ENCODE data around the gene SLC2A9.

Gene SLC2A9

DNA sequence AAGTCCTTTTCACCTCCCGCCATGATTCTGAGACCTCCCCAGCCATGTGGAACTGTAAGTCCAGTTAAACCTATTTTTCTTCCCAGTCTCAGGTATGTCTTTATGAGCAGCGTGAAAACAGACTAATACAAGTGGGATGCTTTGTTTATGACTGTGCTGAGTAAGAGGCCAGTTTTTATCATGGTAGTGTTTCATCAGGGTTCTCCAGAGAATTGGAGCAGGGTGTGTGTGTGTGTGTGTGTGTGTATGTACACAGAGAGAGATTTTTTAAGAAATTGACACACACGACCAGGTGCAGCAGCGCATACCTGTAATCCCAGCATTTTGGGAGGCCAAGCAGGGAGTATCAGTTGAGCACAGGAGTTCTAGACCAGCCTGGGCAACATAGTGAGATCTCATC lies 34.6 kb upstream of the SLC2A9 start:
- Histone ChIP-seq H2AFZ (ENCODE audit: low read length, unreplicated experiment) (no peak overlapping the region), H3K79me2 (ENCODE audit: control insufficient read depth, insufficient read depth, low read length, unreplicated experiment) (no peaks in the 10 kb centered on the region), H3K4me3 (ENCODE audit: low read depth, low read length) (no peak overlapping the region), H3K27me3 (ENCODE audit: insufficient read depth, low read length) (peaks cover 19% of the 10 kb centered on the region), H3K36me3 (ENCODE audit: insufficient read depth, low read length) (no peaks in the 10 kb centered on the region), H3K4me1 (ENCODE audit: control insufficient read depth, insufficient read depth, low read length, unreplicated experiment) (no peaks in the 10 kb centered on the region), H3K27ac (ENCODE audit: low read depth, low read length) (no peak overlapping the region)

GRCh38 chr4:10054571-10055041 lies 33.3 kb upstream of the SLC2A9 start:
- Histone ChIP-seq H3K27ac (ENCODE audit: low read depth, low read length) (no peak overlapping the region), H3K27me3 (ENCODE audit: insufficient read depth, low read length) (peaks cover 31% of the 10 kb centered on the region), H3K4me3 (ENCODE audit: low read depth, low read length) (no peak overlapping the region), H3K79me2 (ENCODE audit: control insufficient read depth, insufficient read depth, low read length, unreplicated experiment) (no peaks in the 10 kb centered on the region), H2AFZ (ENCODE audit: low read length, unreplicated experiment) (no peak overlapping the region), H3K4me1 (ENCODE audit: control insufficient read depth, insufficient read depth, low read length, unreplicated experiment) (no peaks in the 10 kb centered on the region), H3K36me3 (ENCODE audit: insufficient read depth, low read length) (no peaks in the 10 kb centered on the region)

DNA sequence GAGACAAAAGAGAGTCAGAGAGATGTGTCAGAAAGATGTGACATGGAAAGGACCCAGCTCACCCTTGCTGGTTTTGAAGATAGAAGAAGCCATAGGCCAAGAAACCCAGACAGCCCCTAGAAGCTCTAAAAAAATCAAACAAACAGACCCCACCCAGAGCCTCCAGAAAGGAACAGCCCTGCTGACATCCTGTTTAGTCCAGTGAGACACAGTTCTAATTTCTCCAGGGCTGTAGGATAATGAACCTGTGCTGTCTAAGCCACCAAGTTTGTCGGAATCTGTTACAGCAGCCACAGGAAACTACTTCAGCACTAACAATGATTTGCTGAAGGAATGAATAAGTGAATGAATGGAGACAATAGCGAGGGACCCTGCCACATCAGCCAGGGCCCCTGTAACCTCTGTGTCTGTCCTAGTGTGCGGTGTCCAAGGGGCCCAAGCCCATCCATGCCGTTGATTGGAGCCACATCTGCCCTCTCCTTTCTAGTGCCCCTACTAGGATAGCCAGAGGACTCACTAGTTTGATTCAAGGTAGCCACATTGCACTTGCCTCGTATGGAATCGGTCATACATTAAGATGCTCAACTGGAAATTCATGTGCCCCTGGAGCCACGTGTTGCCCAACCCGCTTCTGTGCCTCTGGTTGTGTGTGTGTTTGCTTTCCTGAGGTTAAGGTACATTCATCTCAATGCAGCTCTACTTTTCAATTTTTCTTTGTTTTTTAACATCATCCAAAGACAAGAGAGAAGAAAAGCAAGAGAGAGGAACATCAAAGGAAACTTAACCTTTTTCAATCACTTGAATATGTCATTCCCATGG lies 32.5 kb upstream of the SLC2A9 start:
- Histone ChIP-seq H3K79me2 (ENCODE audit: control insufficient read depth, insufficient read depth, low read length, unreplicated experiment) (no peaks in the 10 kb centered on the region), H3K4me3 (ENCODE audit: low read depth, low read length) (no peak overlapping the region), H2AFZ (ENCODE audit: low read length, unreplicated experiment) (no peak overlapping the region), H3K27ac (ENCODE audit: low read depth, low read length) (no peak overlapping the region), H3K27me3 (ENCODE audit: insufficient read depth, low read length) (peaks cover 36% of the 10 kb centered on the region), H3K4me1 (ENCODE audit: control insufficient read depth, insufficient read depth, low read length, unreplicated experiment) (no peaks in the 10 kb centered on the region), H3K36me3 (ENCODE audit: insufficient read depth, low read length) (no peaks in the 10 kb centered on the region)

DNA sequence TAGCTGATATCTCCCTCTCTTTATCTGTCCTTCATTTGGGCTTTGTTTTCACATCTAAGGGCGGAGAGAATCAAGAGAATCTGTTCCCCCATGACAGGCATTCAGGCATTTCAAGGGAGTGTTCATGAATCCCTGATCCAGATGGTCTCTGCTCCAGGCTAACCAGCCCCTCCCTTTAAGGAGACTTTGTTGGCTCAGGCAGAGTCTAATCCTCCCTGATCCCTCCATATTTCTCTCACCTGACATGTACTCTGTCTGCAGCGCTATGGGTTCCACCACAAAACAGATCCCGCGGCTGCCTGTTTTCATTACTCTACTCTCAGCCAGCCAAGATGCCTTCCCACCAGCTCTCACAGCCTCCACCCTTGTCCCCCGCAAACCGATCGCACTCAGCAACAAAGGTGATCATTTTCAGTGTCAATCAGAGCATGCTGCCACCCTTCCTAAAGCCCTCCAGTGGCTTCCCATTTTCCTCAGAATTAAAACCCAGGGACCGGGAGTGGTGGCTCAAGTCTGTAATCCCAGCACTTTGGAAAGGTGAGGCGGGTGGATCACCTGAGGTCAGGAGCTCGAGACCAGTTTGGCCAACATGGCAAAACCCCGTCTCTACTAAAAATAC lies 30.3 kb upstream of the SLC2A9 start:
- no peak overlapping the region for H3K4me3 ChIP-seq (ENCODE audit: low read depth, low read length)
- no peak overlapping the region for H2AFZ ChIP-seq (ENCODE audit: low read length, unreplicated experiment)
- H3K36me3 ChIP-seq (ENCODE audit: insufficient read depth, low read length) = no peaks in the 10 kb centered on the region
- H3K79me2 ChIP-seq (ENCODE audit: control insufficient read depth, insufficient read depth, low read length, unreplicated experiment) = no peaks in the 10 kb centered on the region
- H3K27me3 ChIP-seq (ENCODE audit: insufficient read depth, low read length) = peaks cover 36% of the 10 kb centered on the region
- H3K27ac ChIP-seq (ENCODE audit: low read depth, low read length) = no peak overlapping the region
- no peaks in the 10 kb centered on the region for H3K4me1 ChIP-seq (ENCODE audit: control insufficient read depth, insufficient read depth, low read length, unreplicated experiment)

DNA sequence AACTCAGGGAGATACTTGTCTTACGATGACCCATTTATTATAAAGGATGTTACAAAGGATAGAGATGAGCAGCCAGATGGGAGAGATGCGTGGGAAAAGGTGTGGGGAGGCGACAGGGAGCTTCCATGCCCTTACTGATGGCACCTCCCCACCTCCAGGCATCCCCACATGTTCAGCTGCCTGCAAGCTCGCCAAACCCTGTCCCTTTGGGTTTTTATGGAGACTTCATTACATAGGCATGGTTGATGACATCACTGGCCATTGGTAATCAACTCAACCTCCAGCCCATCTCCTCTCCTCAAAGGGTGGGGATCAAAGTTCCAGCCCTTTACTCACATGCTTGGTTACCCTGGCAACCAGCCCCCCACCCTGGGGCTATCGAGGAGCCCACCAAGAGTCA lies 29.4 kb upstream of the SLC2A9 start:
- Histone ChIP-seq H3K27ac (ENCODE audit: low read depth, low read length) (no peak overlapping the region), H3K4me1 (ENCODE audit: control insufficient read depth, insufficient read depth, low read length, unreplicated experiment) (no peaks in the 10 kb centered on the region), H3K27me3 (ENCODE audit: insufficient read depth, low read length) (peaks cover 36% of the 10 kb centered on the region), H3K4me3 (ENCODE audit: low read depth, low read length) (no peak overlapping the region), H3K79me2 (ENCODE audit: control insufficient read depth, insufficient read depth, low read length, unreplicated experiment) (no peaks in the 10 kb centered on the region), H3K36me3 (ENCODE audit: insufficient read depth, low read length) (no peaks in the 10 kb centered on the region), H2AFZ (ENCODE audit: low read length, unreplicated experiment) (no peak overlapping the region)

GRCh38 chr4:10050261-10050661 lies 29.0 kb upstream of the SLC2A9 start:
- peaks cover 36% of the 10 kb centered on the region for H3K27me3 ChIP-seq (ENCODE audit: insufficient read depth, low read length)

DNA sequence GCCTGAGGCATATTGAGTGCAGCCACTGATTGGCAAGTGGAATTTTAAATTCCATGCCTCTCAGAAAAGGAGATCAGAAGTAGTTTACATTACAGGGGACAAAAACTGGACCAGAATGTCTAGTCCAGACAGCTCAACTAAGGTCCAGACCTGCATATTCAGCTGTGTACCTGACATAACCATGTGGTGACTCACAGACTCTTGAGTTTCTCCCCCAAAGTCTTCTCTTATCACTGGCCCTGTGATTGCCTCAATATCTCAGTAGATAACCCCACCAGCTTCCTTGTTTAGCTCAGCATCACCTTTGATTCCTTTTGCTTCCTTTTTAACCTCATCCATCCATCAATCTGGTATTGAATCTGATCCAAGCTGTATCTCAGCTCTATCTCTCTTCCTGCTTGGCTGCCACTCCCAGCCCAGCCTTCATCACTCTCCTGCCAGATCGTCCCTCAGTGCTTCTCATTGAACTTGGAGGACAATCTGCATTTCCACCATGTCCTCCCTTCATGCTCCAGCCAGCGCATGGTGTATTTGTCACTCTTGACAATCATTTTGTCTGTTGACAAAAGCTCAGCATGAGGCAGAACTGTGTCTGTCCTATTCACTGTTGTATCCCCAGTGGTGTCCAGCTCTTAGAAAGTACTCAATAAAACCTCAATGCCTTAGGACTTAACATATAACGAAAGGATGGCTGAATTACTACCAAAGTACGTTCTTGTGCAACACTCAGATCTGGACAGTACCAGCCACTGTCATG lies 27.8 kb upstream of the SLC2A9 start:
- Histone ChIP-seq H3K27ac (ENCODE audit: low read depth, low read length) (no peak overlapping the region), H2AFZ (ENCODE audit: low read length, unreplicated experiment) (no peak overlapping the region), H3K36me3 (ENCODE audit: insufficient read depth, low read length) (no peaks in the 10 kb centered on the region), H3K4me3 (ENCODE audit: low read depth, low read length) (no peak overlapping the region), H3K27me3 (ENCODE audit: insufficient read depth, low read length) (peaks cover 30% of the 10 kb centered on the region), H3K4me1 (ENCODE audit: control insufficient read depth, insufficient read depth, low read length, unreplicated experiment) (no peaks in the 10 kb centered on the region), H3K79me2 (ENCODE audit: control insufficient read depth, insufficient read depth, low read length, unreplicated experiment) (no peaks in the 10 kb centered on the region)

More at GRCh38 chr4:10050261-10050661, 29.0 kb upstream of the SLC2A9 start:
- no peaks in the 10 kb centered on the region for H3K4me1 ChIP-seq (ENCODE audit: control insufficient read depth, insufficient read depth, low read length, unreplicated experiment)
- no peak overlapping the region for H3K27ac ChIP-seq (ENCODE audit: low read depth, low read length)
- no peak overlapping the region for H3K4me3 ChIP-seq (ENCODE audit: low read depth, low read length)
- H3K79me2 ChIP-seq (ENCODE audit: control insufficient read depth, insufficient read depth, low read length, unreplicated experiment) = no peaks in the 10 kb centered on the region
- no peak overlapping the region for H2AFZ ChIP-seq (ENCODE audit: low read length, unreplicated experiment)
- no peaks in the 10 kb centered on the region for H3K36me3 ChIP-seq (ENCODE audit: insufficient read depth, low read length)

- Histone ChIP-seq H3K27me3 (ENCODE audit: insufficient read depth, low read length) (peaks cover 31% of the 10 kb centered on the region; the same call in 1 of the 2 replicates), H2AFZ (ENCODE audit: low read length, unreplicated experiment) (no peak overlapping the region), H3K27ac (ENCODE audit: low read depth, low read length) (no peak overlapping the region), H3K4me1 (ENCODE audit: control insufficient read depth, insufficient read depth, low read length, unreplicated experiment) (no peaks in the 10 kb centered on the region), H3K79me2 (ENCODE audit: control insufficient read depth, insufficient read depth, low read length, unreplicated experiment) (no peaks in the 10 kb centered on the region), H3K36me3 (ENCODE audit: insufficient read depth, low read length) (no peaks in the 10 kb centered on the region), H3K4me3 (ENCODE audit: low read depth, low read length) (no peak overlapping the region)
Measured at GRCh38 chr4:10047967-10048366, 26.7 kb upstream of the SLC2A9 start.

GRCh38 chr4:10046471-10046870 lies 25.2 kb upstream of the SLC2A9 start:
- Histone ChIP-seq H3K4me3 (ENCODE audit: low read depth, low read length) (no peak overlapping the region), H2AFZ (ENCODE audit: low read length, unreplicated experiment) (no peak overlapping the region), H3K27ac (ENCODE audit: low read depth, low read length) (no peak overlapping the region), H3K36me3 (ENCODE audit: insufficient read depth, low read length) (no peaks in the 10 kb centered on the region), H3K79me2 (ENCODE audit: control insufficient read depth, insufficient read depth, low read length, unreplicated experiment) (no peaks in the 10 kb centered on the region), H3K27me3 (ENCODE audit: insufficient read depth, low read length) (peaks cover 32% of the 10 kb centered on the region; the same call in 1 of the 2 replicates), H3K4me1 (ENCODE audit: control insufficient read depth, insufficient read depth, low read length, unreplicated experiment) (no peaks in the 10 kb centered on the region)

DNA sequence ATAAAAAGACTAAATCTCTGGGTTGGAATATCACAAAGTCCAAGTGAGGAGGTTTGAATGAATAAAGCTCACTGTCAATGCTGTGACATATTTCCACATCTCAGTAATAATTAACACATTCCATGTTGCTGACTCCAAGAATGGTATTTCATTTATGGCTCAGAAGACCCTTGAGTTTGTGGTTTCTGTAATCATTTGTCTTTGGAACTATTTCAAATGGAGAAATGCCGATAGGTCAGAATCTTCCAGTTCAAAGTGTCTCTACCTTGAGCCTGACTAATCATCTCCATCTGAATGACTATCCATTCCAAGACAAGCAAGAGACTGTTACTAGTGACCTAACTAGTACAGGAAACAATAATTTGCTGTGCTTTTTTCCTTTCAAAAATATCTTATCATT lies 24.2 kb upstream of the SLC2A9 start:
- no peak overlapping the region for H3K4me3 ChIP-seq (ENCODE audit: low read depth, low read length)
- peaks cover 32% of the 10 kb centered on the region; the same call in 1 of the 2 replicates for H3K27me3 ChIP-seq (ENCODE audit: insufficient read depth, low read length)
- H3K79me2 ChIP-seq (ENCODE audit: control insufficient read depth, insufficient read depth, low read length, unreplicated experiment) = no peaks in the 10 kb centered on the region
- H3K36me3 ChIP-seq (ENCODE audit: insufficient read depth, low read length) = no peaks in the 10 kb centered on the region
- H3K27ac ChIP-seq (ENCODE audit: low read depth, low read length) = no peak overlapping the region
- H3K4me1 ChIP-seq (ENCODE audit: control insufficient read depth, insufficient read depth, low read length, unreplicated experiment) = no peaks in the 10 kb centered on the region
- H2AFZ ChIP-seq (ENCODE audit: low read length, unreplicated experiment) = no peak overlapping the region

Data from ACC112 (cell line).